ENCODE data around the gene BPIFA2. TPM values are rescaled to one million over a fixed set of nuclear protein-coding genes. Genes with fewer than 3 reads are reported as not detected.

BPIFA2 gene
- total RNA-seq, 1 experiment from 2014 or later = not detected

DNA sequence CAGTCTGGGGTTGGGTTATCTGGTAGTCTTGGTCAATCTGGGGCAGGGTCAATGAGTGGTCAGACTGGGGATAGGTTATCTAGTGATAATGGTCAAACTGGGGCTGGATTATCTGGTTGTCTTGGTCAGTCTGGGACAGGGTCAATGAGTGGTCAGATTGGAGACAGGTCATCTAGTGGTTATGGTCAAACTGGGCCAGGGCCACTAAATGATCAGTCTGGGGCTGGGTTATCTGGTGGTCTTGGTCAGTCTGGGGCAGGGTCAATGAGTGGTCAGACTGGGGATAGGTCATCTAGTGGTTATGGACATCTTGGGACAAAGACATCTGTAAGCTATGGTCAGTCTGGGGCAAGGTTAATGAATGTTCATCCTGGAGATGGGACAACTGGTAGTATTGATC, 28.5 kb upstream of the BPIFA2 start:
- no peak for DNase-seq
- no peak overlapping the region for H3K4me3 ChIP-seq (ENCODE audit: insufficient read depth, low read depth, low read length)

DNA sequence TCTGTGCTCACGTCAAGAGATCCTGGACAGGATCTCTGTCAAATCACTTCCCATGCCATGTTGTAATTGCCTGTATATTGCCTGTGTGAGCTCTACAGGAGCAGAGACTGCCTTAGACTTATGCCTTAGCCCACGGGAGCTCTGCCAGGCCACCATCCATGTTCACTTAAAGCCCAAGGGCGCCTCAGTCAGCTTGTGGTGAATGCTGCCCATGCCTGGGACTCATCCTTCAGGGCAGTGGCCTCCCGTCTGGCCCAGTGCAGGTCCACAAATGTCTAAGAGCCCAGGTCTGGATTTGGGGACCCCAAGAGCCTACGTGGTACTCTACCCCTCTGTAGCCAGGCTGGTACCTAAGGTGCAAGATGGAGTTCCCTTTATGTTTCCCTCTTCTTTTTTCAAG, 22.4 kb upstream of the BPIFA2 start:
- no peaks in the 10 kb centered on the region for H3K36me3 ChIP-seq (replicated peaks; ENCODE audit: control insufficient read depth, insufficient read depth, low read length)
- no peak for DNase-seq
- no peak overlapping the region for H3K4me3 ChIP-seq (ENCODE audit: insufficient read depth, low read depth, low read length)
- H3K27me3 ChIP-seq (ENCODE audit: control insufficient read depth, insufficient read depth, low read length) = no peaks in the 10 kb centered on the region

More for the DNA sequence above, 28.5 kb upstream of the BPIFA2 start:
- Histone ChIP-seq H3K27me3 (ENCODE audit: control insufficient read depth, insufficient read depth, low read length) (no peaks in the 10 kb centered on the region), H3K36me3 (replicated peaks; ENCODE audit: control insufficient read depth, insufficient read depth, low read length) (no peaks in the 10 kb centered on the region)

DNA sequence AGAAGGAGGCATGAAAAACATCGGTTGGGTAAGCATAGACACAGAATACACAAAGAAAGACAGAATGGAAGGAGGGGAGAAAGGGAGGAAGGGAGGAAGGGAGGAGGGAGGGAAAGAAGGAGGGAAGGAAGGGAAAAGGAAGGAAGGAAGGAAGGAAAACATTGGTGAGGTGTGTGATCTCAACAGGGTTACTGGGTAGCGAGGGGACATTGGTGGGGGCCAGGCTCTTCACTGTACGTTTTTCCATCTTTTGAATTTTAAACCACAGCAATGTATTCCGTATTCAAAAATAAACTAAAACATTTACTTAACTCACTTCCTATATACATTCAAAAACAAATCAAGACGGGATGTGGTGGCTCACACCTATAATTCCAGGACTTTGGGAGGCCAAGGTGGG, 20.7 kb upstream of the BPIFA2 start:
- H3K27me3 ChIP-seq (ENCODE audit: control insufficient read depth, insufficient read depth, low read length) = no peaks in the 10 kb centered on the region
- H3K36me3 ChIP-seq (replicated peaks; ENCODE audit: control insufficient read depth, insufficient read depth, low read length) = no peaks in the 10 kb centered on the region
- DNase-seq = no peak
- H3K4me3 ChIP-seq (ENCODE audit: insufficient read depth, low read depth, low read length) = no peak overlapping the region

DNA sequence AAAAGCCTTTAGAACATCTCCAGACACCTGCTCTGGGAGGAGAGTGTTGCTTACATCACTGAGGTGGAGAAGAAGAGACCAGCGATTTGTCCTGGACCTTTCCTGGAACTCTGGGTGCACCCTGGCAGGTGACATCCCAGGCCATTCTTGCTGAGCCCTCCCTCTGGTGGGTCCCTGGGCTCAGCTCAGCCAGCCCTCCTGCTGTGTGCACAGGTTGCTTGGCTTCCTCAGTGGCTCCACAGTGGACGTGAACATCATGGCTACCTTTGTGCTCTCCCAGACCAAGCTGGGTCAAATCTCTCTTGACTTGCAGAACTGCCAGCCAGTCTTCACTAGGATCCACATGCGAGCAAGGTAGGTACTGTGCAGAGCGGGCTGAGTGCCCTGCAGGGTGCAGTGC, 19.9 kb upstream of the BPIFA2 start:
- no peak overlapping the region for H3K4me3 ChIP-seq (ENCODE audit: insufficient read depth, low read depth, low read length)
- DNase-seq = no peak
- H3K36me3 ChIP-seq (replicated peaks; ENCODE audit: control insufficient read depth, insufficient read depth, low read length) = no peaks in the 10 kb centered on the region
- H3K27me3 ChIP-seq (ENCODE audit: control insufficient read depth, insufficient read depth, low read length) = no peaks in the 10 kb centered on the region

DNA sequence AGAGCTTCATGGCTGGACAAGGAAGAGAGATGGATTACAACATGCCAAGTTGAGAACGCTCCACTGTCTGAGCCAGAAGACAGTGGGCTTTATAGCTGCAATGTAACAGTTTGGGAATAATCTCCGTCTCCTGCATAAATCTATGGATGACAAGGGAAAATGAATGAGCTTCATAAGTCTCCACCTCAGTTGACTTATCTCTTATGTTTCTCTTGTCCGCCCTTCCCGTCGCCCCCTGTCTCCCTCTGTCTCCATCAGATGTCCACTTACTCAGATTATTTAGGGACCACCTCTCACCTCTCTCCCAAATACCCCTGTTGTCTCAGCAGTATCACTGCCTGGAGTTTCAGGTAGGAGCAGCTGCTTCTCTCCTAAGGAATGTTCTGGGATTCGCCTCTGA, 13.7 kb upstream of the BPIFA2 start:
- no peaks in the 10 kb centered on the region for H3K27me3 ChIP-seq (ENCODE audit: control insufficient read depth, insufficient read depth, low read length)
- no peak overlapping the region for H3K4me3 ChIP-seq (ENCODE audit: insufficient read depth, low read depth, low read length)
- no peak for DNase-seq
- no peaks in the 10 kb centered on the region for H3K36me3 ChIP-seq (replicated peaks; ENCODE audit: control insufficient read depth, insufficient read depth, low read length)

DNA sequence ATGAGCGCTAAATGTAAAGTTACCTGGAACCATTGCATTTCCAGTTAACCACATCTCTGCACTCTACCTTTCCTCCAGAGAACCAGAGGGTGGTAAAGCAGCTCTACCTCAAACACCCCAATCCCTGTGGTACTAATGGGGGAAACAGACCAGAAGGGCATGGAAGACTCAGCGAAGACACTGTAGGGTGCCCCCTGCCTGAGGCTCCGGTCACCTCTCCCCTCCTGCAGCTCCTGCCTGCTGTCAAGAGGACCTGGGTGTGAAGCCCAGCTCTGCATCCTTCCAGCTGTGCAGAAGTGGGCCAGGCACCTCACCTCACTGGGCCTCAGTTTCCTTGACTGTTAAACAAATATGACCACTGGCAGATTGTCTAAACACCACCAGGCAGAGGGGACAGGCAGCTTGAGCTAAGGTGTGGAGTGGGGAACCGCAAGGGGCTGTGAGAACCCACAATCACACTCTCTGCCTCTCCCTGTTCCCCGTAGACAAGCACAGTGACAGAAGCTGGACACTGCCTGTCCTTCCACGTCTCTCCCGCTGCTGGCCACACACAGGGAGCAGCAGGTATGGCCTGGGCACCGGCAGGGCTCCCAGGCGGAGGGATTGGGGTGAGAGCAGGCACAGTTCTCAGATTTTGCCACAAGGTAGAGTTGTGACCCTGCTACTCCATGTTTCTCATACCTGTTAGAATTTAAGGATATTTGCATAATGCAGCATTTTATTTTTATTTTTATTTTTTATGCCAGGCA, 9.1 kb upstream of the BPIFA2 start:
- no peaks in the 10 kb centered on the region for H3K27me3 ChIP-seq (ENCODE audit: control insufficient read depth, insufficient read depth, low read length)
- DNase-seq = peak; percentile 34
- H3K4me3 ChIP-seq (ENCODE audit: insufficient read depth, low read depth, low read length) = no peak overlapping the region
- H3K36me3 ChIP-seq (replicated peaks; ENCODE audit: control insufficient read depth, insufficient read depth, low read length) = no peaks in the 10 kb centered on the region

DNA sequence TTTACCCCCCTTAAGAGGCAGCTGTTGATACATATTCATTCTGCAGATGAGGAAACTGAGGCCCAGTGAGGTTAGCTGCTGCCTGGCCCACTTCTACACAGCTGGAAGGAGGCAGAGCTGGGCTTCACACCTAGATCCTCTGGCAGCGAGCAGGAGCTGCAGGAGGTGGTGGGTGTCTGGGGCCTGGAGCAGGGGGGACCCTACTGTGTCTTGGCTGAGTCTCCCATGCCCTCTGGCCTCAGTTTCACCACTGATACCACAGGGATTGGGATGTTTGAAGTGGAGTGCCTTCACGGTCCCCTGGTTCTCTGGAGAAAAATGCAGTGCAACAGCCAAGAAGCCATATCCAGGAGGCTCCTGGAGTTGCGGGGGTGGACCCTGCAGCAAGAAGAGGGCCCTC, 8.2 kb upstream of the BPIFA2 start:
- DNase-seq = no peak
- H3K36me3 ChIP-seq (replicated peaks; ENCODE audit: control insufficient read depth, insufficient read depth, low read length) = no peaks in the 10 kb centered on the region
- no peaks in the 10 kb centered on the region for H3K27me3 ChIP-seq (ENCODE audit: control insufficient read depth, insufficient read depth, low read length)
- H3K4me3 ChIP-seq (ENCODE audit: insufficient read depth, low read depth, low read length) = no peak overlapping the region

DNA sequence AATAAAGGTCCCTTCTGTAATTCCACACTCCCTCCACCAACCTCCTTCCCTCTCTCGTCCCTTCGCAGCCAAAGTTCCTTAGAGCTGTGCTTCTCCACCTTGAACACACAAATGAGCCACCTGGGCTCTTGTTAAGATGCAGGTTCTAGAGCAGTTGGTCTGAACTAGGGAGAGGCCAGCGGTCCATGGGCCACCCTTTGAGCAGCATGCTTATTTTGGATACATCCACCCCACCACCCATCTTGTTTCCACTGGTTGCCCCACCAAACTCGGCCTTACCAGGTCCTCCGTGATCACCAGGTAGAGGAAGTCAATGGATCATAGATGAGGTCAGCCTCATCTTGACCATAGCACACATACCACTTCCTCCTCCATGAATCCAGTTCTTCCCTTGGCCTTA, 7.3 kb upstream of the BPIFA2 start:
- Histone ChIP-seq H3K4me3 (ENCODE audit: insufficient read depth, low read depth, low read length) (no peak overlapping the region), H3K36me3 (replicated peaks; ENCODE audit: control insufficient read depth, insufficient read depth, low read length) (no peaks in the 10 kb centered on the region), H3K27me3 (ENCODE audit: control insufficient read depth, insufficient read depth, low read length) (no peaks in the 10 kb centered on the region)
- DNase-seq = no peak

DNA sequence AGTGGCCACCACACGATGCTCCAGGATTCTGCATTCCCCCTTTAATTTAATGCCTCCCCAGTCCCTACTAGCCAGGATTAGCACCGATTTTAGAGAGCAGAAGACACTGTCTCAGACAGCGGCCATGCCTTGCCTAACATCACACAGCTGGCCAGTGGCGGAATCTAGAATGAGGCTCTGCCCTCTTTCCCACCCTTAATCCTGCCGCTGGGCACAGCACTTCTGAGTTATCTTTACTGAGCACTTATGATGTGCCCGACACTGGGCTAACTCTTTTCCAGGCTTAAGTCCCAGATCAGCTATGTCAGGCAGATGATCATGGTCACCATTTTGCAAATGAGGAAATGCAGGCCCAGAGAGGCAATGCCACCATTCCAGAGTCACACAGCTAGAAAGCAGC, 5.6 kb upstream of the BPIFA2 start:
- no peak for DNase-seq
- Histone ChIP-seq H3K36me3 (replicated peaks; ENCODE audit: control insufficient read depth, insufficient read depth, low read length) (no peaks in the 10 kb centered on the region), H3K27me3 (ENCODE audit: control insufficient read depth, insufficient read depth, low read length) (no peaks in the 10 kb centered on the region), H3K4me3 (ENCODE audit: insufficient read depth, low read depth, low read length) (no peak overlapping the region)

DNA sequence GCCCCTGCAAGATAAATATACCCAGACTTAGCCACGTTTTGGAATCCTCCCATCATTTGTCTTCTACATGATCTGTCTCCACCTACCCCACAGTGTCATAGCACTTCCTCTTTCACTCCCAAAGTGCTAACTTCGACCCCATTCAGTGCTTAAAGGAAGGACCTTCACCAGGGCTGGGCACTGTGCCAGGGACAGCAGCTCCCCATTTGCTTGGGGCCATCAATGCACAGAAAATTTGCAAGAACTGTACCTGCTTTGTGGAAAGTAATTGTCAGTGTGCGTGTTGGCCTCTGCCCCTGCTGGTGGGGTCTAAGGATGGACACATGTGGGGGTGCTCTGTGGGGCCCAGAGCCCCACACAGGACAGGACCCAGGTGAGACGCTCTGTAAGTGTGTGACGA, 5.2 kb upstream of the BPIFA2 start:
- no peak overlapping the region for H3K4me3 ChIP-seq (ENCODE audit: insufficient read depth, low read depth, low read length)
- DNase-seq = no peak
- H3K27me3 ChIP-seq (ENCODE audit: control insufficient read depth, insufficient read depth, low read length) = no peaks in the 10 kb centered on the region
- no peaks in the 10 kb centered on the region for H3K36me3 ChIP-seq (replicated peaks; ENCODE audit: control insufficient read depth, insufficient read depth, low read length)

DNA sequence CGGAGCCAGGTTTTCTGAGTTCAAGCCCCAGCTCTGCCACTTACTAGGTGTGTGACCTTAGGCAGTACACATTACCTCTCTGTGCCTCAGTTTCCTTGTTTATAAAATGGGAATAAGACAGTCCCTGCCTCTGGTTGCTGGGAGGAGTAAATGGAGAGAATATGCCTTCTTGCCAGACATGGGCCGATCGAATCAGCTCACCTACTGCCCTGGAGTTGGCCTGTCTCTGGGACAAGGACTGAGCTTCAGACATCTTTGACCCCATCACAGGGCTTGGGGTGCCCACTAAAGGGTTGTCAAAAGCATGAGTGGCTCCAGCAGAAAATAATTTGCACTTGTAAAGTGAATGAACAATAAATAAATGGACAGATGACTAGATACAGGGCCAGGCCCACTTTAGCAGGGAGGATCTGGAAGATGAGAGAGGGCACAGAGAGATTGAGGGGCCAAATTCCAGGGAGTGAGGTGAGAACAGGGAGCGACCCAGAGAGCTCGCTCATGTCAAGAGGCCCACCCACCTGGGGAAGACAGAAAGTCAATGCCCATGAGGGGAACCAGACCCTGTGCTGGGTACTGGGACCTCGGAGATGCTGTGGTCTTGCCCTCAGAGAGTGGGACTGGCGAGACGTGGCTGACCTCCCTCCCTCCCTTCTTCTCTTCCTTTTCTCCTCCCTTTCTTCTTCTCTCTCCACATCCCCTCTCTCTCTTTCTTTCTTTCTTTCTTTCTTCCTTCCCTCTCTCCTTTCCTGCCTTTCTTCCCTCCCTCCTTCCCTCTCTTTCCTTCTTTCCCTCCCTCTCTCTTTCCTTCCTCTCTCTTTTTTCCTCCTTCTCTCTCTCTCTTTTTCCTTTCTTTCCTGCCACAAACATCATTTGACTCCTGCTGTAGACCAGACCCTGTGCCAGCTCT, 3.9 kb upstream of the BPIFA2 start:
- H3K4me3 ChIP-seq (ENCODE audit: insufficient read depth, low read depth, low read length) = no peak overlapping the region
- DNase-seq = no peak
- no peaks in the 10 kb centered on the region for H3K36me3 ChIP-seq (replicated peaks; ENCODE audit: control insufficient read depth, insufficient read depth, low read length)
- H3K27me3 ChIP-seq (ENCODE audit: control insufficient read depth, insufficient read depth, low read length) = no peaks in the 10 kb centered on the region

DNA sequence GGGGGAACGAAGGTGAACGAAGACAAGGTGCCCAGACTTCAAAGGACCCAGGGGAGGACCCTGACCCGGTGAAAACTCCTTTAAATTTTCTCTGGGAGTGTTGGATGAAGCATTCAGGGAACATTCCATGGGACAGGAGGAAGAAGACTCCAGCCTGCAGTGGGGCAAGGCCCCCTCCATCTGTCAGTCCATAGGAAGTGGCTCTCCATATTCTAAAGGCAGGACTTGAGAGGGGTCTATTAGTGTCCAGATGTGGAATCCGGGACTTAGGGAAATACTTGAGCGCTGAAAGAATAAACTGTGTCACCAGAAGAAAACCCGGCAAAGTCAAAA, 3.2 kb upstream of the BPIFA2 start:
- DNase-seq = no peak
- Histone ChIP-seq H3K27me3 (ENCODE audit: control insufficient read depth, insufficient read depth, low read length) (no peaks in the 10 kb centered on the region), H3K4me3 (ENCODE audit: insufficient read depth, low read depth, low read length) (no peak overlapping the region), H3K36me3 (replicated peaks; ENCODE audit: control insufficient read depth, insufficient read depth, low read length) (no peaks in the 10 kb centered on the region)

DNA sequence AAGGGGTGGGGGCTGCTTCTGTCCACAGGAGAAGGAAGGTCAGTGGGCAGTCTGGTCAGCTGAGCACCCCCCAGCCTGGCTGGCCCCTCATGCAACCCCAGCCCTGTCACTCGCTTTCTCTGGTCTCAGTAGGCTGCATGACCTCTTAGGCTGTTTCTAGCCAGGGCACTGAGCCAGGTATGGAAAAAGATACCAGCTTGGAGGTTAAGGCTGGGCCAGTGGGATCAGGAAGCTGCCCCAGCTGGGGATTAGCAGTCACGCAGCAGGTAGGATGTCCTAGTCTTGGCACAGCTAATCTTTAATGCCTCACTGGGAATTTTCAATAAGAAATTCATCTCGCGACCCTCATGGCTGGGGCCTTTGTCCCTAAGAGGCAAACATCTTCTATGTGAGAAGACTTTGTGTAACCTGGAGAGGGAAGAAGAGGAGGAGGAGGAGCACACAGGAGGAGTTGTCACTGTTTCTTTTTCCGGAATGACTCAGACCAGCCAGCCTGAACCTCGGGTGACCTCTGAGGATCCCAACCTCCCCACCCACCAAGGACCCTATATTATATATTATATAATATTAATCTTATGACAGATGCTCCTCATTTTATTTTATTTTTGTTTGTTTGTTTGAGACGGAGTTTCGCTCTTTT, 2.4 kb upstream of the BPIFA2 start:
- no peak for DNase-seq
- Histone ChIP-seq H3K4me3 (ENCODE audit: insufficient read depth, low read depth, low read length) (no peak overlapping the region), H3K36me3 (replicated peaks; ENCODE audit: control insufficient read depth, insufficient read depth, low read length) (no peaks in the 10 kb centered on the region), H3K27me3 (ENCODE audit: control insufficient read depth, insufficient read depth, low read length) (no peaks in the 10 kb centered on the region)

DNA sequence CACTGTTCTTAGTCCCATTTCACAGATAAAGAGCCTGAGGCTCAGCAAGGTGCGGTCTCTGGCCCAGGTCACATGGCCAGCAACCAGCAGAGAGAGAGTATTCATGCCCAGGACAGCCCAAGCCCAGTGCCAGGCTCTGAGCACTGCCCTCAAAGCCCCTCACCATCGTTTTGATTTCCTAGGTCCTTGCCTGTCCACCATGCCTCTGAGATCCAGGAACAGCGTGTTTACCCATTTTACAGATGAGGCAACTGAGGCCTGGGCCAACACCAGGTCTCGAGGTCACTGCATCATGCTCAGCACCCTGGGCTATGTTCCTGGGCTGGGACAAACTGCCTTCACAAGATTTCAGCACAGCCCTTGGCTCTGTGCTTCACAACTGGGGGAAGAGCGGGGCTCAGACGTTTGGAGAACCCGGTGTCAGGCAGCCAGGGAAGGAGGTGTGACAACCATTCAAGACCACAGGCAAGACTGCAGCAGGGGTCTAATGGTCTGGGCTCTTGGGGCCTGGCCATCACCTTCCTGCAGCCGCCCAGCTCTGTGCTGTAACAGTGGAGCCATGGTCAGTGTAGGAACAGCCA, 1.3 kb upstream of the BPIFA2 start:
- DNase-seq = no peak
- no peak overlapping the region for H3K4me3 ChIP-seq (ENCODE audit: insufficient read depth, low read depth, low read length)
- no peaks in the 10 kb centered on the region for H3K27me3 ChIP-seq (ENCODE audit: control insufficient read depth, insufficient read depth, low read length)
- no peaks in the 10 kb centered on the region for H3K36me3 ChIP-seq (replicated peaks; ENCODE audit: control insufficient read depth, insufficient read depth, low read length)

Data from H7 (cell line).